ENCODE measurements around the gene SLC6A19. TPM values are rescaled to one million over a fixed set of nuclear protein-coding genes. Genes with fewer than 3 reads are reported as not detected.

The SLC6A19 gene
- polyA plus RNA-seq, 4 donors = 42.2 to 66.0 (median 60.1) TPM

Other genes with a start within 250 kb of the SLC6A19 start
- 10 to 100 TPM; 14.7 to 20.8 (median 16.9) TPM for gene NKD2, start 192.8 kb upstream of the SLC6A19 start, polyA plus RNA-seq (ENCODE audit: insufficient read length in 4 of 4)
- 10 to 100 TPM; 32.7 to 47.0 (median 33.7) TPM for gene SLC12A7, start 89.5 kb upstream of the SLC6A19 start, polyA plus RNA-seq (ENCODE audit: insufficient read length in 4 of 4)
- 1 to 10 TPM in 3 of 4 donors, under 1 TPM in 1; 0.24 to 3.9 (median 1.6) TPM for gene SLC6A18, start 23.8 kb downstream of the SLC6A19 start, polyA plus RNA-seq (ENCODE audit: insufficient read length in 4 of 4)
- under 1 TPM; 0.18 to 0.39 (median 0.23) TPM for gene TERT, start 93.5 kb downstream of the SLC6A19 start, polyA plus RNA-seq (ENCODE audit: insufficient read length in 4 of 4)
- gene CLPTM1L, start 143.5 kb downstream of the SLC6A19 start, polyA plus RNA-seq (ENCODE audit: insufficient read length in 4 of 4) = 100 to 1,000 TPM; 116 to 141 (median 125) TPM
- gene SLC6A3, start 243.8 kb downstream of the SLC6A19 start, polyA plus RNA-seq (ENCODE audit: insufficient read length in 4 of 4) = under 1 TPM; 0.41 to 0.64 (median 0.62) TPM